GM23338 (cell line): ENCODE measurements around the gene CALHM5. TPM values are rescaled to one million over a fixed set of nuclear protein-coding genes. Genes with fewer than 3 reads are reported as not detected.

Experiments used
- ATAC-seq: fragments of 200-7000 bp; cut with Tn5 transposase; 3 replicates; pipeline ENCODE4 v1.9.1; 2020
- DNase-seq: peaks from one replicate; pipeline ENCODE4 v3.0.0-alpha.2; 2015; ENCODE audit warnings: low spot score
- H2AFZ ChIP-seq: fragments of 200-600 bp; sonication (generic); 2 replicates; pipeline ENCODE4 v1.8.0; 2016; ENCODE audit warnings: antibody characterized with exemption, mild to moderate bottlenecking, moderate library complexity
- H3F3A ChIP-seq: fragments of 200-600 bp; sonication (generic); replicated peaks from 2 replicates; pipeline ENCODE4 v1.8.0; 2017; ENCODE audit warnings: antibody characterized with exemption, mixed run types, low read depth
- H3K27ac ChIP-seq: fragments of 200-600 bp; sonication (generic); 2 replicates; pipeline ENCODE4 v1.6.1; 2016; ENCODE audit warnings: low read depth
- H3K27me3 ChIP-seq: fragments of 200-600 bp; sonication (generic); 2 replicates; pipeline ENCODE4 v1.8.0; 2016; ENCODE audit warnings: mild to moderate bottlenecking, mixed run types, moderate library complexity; ENCODE audit not compliant: insufficient read depth
- H3K36me3 ChIP-seq: fragments of 200-600 bp; sonication (generic); 2 replicates; pipeline ENCODE4 v1.8.0; 2016; ENCODE audit warnings: mild to moderate bottlenecking; ENCODE audit not compliant: insufficient read depth
- H3K4me1 ChIP-seq: fragments of 200-600 bp; sonication (generic); 2 replicates; pipeline ENCODE4 v1.8.0; 2016; ENCODE audit warnings: mild to moderate bottlenecking, moderate library complexity; ENCODE audit not compliant: insufficient read depth
- H3K4me2 ChIP-seq: fragments of 200-600 bp; sonication (generic); 2 replicates; pipeline ENCODE4 v1.7.1; 2017; ENCODE audit warnings: mixed run types
- H3K4me3 ChIP-seq: fragments of 200-600 bp; sonication (generic); 2 replicates; pipeline ENCODE4 v1.6.1; 2016; ENCODE audit warnings: mixed run types
- H3K79me2 ChIP-seq: fragments of 200-600 bp; sonication (generic); replicated peaks from 2 replicates; pipeline ENCODE4 v1.8.0; 2017; ENCODE audit warnings: mild to moderate bottlenecking; ENCODE audit not compliant: insufficient read depth
- H3K9me2 ChIP-seq: fragments of 200-600 bp; sonication (generic); 2 replicates; pipeline ENCODE4 v1.8.0; 2017; ENCODE audit not compliant: insufficient read depth
- H4K20me1 ChIP-seq: fragments of 200-600 bp; sonication (generic); replicated peaks from 2 replicates; pipeline ENCODE4 v1.8.0; 2017; ENCODE audit warnings: mild to moderate bottlenecking; ENCODE audit not compliant: insufficient read depth
- H3K27ac Mint-ChIP-seq: 2 replicates; pipeline ENCODE4 v1.8.0; 2020; ENCODE audit warnings: inconsistent platforms, mild to moderate bottlenecking, moderate library complexity, mixed read lengths
- H3K27me3 Mint-ChIP-seq: 3 replicates; pipeline ENCODE4 v1.8.0; 2022; ENCODE audit warnings: low read depth, mild to moderate bottlenecking, moderate library complexity, mixed read lengths, inconsistent platforms; ENCODE audit not compliant: insufficient read depth, poor library complexity
- H3K36me3 Mint-ChIP-seq: 3 replicates; pipeline ENCODE4 v1.8.0; 2021; ENCODE audit warnings: low read depth, mild to moderate bottlenecking, inconsistent platforms, moderate library complexity, mixed read lengths
- H3K4me1 Mint-ChIP-seq: 3 replicates; pipeline ENCODE4 v1.8.0; 2020; ENCODE audit warnings: mild to moderate bottlenecking, inconsistent platforms, mixed read lengths
- H3K4me3 Mint-ChIP-seq: 3 replicates; pipeline ENCODE4 v1.8.0; 2021; ENCODE audit warnings: moderate library complexity, mild to moderate bottlenecking, inconsistent platforms, mixed read lengths
- H3K9me3 Mint-ChIP-seq: 3 replicates; pipeline ENCODE4 v1.8.0; 2020; ENCODE audit warnings: moderate library complexity, mild to moderate bottlenecking, inconsistent platforms, mixed read lengths
- CREB1 ChIP-seq: fragments of 250-450 bp; sonication (Bioruptor Pico); IDR thresholded peaks from 2 replicates; pipeline ENCODE4 v1.5.0; 2020; ENCODE audit warnings: low read depth, mild to moderate bottlenecking, moderate library complexity
- EZH2phosphoT487 ChIP-seq: fragments of 200-600 bp; sonication (generic); IDR thresholded peaks from one replicate; pipeline ENCODE4 v1.8.1; 2018; ENCODE audit warnings: antibody characterized with exemption; ENCODE audit not compliant: unreplicated experiment
- POLR2AphosphoS5 ChIP-seq: IDR thresholded peaks from 2 replicates; pipeline ENCODE4 v1.6.1; 2016; ENCODE audit warnings: antibody characterized with exemption, low read depth
- STAT1 ChIP-seq: IDR thresholded peaks from one replicate; pipeline ENCODE4 v1.6.1; 2016; ENCODE audit warnings: antibody characterized with exemption; ENCODE audit not compliant: unreplicated experiment
- ZNF114 ChIP-seq: fragments of 250-450 bp; sonication (Bioruptor Pico); IDR thresholded peaks from 2 replicates; pipeline ENCODE4 v1.5.0; 2020; ENCODE audit warnings: mild to moderate bottlenecking, moderate library complexity
- ZNF331 ChIP-seq: fragments of 250-450 bp; sonication (Bioruptor Pico); IDR thresholded peaks from 2 replicates; pipeline ENCODE4 v1.5.0; 2020; ENCODE audit warnings: low read depth, mild to moderate bottlenecking, moderate library complexity
- polyA plus RNA-seq: library from polyadenylated mRNA; unstranded; fragments of >200 nt; fragmentation: Nextera tagmentation; extraction: Ambion mirVana; gene quantifications from 2 replicates; pipeline ENCODE4 v1.2.1, GENCODE V29; 2016
- total RNA-seq: library from RNA; depleted of rRNA; stranded (reverse); fragments of >200 nt; shearing (Covaris generic); gene quantifications from 2 replicates; pipeline ENCODE4 v1.2.3, GENCODE V29; 2014
- TF ChIP-seq, protein P1 (sequence below), 2 experiments: fragments of 200-600 bp in 1 of 2; sonication (generic) in 1 of 2; conservative IDR thresholded peaks; 2 replicates each; pipeline versions ENCODE4 v1.5.1 to v1.6.1; 2016 to 2017; ENCODE audit warnings: antibody characterized with exemption in 2 of 2, low read depth in 2 of 2, mild to moderate bottlenecking in 2 of 2, moderate library complexity in 1 of 2
- TF ChIP-seq, protein P2 (sequence below): IDR thresholded peaks from 2 replicates; pipeline ENCODE4 v1.6.1; 2016; ENCODE audit warnings: antibody characterized with exemption
- TF ChIP-seq, protein P3 (sequence below): fragments of 250-450 bp; sonication (Bioruptor Pico); IDR thresholded peaks from 2 replicates; pipeline ENCODE4 v1.5.0; 2020; ENCODE audit warnings: mild to moderate bottlenecking, moderate library complexity
- TF ChIP-seq, protein P4 (sequence below): IDR thresholded peaks from one replicate; pipeline ENCODE4 v1.6.1; 2018; ENCODE audit warnings: antibody characterized with exemption; ENCODE audit not compliant: unreplicated experiment

Gene CALHM5
- total and polyA plus RNA-seq, 2 experiments from 2014 or later: 0.02 to 0.10 TPM

DNA sequence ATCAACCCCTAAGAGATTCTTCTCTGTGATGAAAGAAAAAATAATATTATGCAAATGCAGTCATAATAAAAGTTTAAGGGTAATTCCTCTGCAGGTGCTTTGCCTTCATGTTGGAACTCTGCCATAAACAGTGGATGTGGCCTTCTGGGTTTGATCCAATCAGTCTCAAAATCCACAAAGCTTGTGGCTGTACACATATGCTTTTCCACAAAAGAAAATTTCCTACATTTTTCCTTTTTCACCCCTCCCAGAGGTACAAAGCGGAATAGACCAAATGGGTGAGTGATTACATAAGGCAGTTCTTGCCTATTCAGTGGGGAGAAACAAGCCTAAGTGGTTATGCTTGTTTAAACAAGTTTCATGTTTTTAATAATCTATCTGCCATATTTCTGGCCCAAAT lies 16.7 kb downstream of the CALHM5 start:
- Mint-ChIP-seq H3K27ac (no peak overlapping the region), H3K36me3 (no peaks in the 10 kb centered on the region), H3K4me3 (no peak overlapping the region), H3K27me3 (no peaks in the 10 kb centered on the region), H3K9me3 (no peaks in the 10 kb centered on the region), H3K4me1 (peaks cover 50% of the 10 kb centered on the region)
- Histone ChIP-seq H3K27ac (no peak overlapping the region), H3K27me3 (no peaks in the 10 kb centered on the region), H3K9me2 (no peaks in the 10 kb centered on the region), H4K20me1 (no peaks in the 10 kb centered on the region), H3K4me1 (peaks cover 48% of the 10 kb centered on the region), H3K36me3 (no peaks in the 10 kb centered on the region), H2AFZ (no peak overlapping the region), H3K79me2 (no peaks in the 10 kb centered on the region), H3K4me2 (no peak overlapping the region), H3F3A (no peaks in the 10 kb centered on the region), H3K4me3 (no peak overlapping the region)
- DNase-seq: no peak
- TF ChIP-seq, protein P1, sequence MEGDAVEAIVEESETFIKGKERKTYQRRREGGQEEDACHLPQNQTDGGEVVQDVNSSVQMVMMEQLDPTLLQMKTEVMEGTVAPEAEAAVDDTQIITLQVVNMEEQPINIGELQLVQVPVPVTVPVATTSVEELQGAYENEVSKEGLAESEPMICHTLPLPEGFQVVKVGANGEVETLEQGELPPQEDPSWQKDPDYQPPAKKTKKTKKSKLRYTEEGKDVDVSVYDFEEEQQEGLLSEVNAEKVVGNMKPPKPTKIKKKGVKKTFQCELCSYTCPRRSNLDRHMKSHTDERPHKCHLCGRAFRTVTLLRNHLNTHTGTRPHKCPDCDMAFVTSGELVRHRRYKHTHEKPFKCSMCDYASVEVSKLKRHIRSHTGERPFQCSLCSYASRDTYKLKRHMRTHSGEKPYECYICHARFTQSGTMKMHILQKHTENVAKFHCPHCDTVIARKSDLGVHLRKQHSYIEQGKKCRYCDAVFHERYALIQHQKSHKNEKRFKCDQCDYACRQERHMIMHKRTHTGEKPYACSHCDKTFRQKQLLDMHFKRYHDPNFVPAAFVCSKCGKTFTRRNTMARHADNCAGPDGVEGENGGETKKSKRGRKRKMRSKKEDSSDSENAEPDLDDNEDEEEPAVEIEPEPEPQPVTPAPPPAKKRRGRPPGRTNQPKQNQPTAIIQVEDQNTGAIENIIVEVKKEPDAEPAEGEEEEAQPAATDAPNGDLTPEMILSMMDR (conservative IDR thresholded peaks at IDR 0.05; ENCODE audit: low read depth in 2 of 2): no peak
- TF ChIP-seq POLR2AphosphoS5 (no peak), ZNF331 (CRISPR knock-in tag) (no peak), EZH2phosphoT487 (no peak), ZNF114 (CRISPR knock-in tag) (no peak), STAT1 (no peak), CREB1 (no peak)
- TF ChIP-seq, protein P2, sequence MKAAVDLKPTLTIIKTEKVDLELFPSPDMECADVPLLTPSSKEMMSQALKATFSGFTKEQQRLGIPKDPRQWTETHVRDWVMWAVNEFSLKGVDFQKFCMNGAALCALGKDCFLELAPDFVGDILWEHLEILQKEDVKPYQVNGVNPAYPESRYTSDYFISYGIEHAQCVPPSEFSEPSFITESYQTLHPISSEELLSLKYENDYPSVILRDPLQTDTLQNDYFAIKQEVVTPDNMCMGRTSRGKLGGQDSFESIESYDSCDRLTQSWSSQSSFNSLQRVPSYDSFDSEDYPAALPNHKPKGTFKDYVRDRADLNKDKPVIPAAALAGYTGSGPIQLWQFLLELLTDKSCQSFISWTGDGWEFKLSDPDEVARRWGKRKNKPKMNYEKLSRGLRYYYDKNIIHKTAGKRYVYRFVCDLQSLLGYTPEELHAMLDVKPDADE: no peak
- TF ChIP-seq, protein P3, sequence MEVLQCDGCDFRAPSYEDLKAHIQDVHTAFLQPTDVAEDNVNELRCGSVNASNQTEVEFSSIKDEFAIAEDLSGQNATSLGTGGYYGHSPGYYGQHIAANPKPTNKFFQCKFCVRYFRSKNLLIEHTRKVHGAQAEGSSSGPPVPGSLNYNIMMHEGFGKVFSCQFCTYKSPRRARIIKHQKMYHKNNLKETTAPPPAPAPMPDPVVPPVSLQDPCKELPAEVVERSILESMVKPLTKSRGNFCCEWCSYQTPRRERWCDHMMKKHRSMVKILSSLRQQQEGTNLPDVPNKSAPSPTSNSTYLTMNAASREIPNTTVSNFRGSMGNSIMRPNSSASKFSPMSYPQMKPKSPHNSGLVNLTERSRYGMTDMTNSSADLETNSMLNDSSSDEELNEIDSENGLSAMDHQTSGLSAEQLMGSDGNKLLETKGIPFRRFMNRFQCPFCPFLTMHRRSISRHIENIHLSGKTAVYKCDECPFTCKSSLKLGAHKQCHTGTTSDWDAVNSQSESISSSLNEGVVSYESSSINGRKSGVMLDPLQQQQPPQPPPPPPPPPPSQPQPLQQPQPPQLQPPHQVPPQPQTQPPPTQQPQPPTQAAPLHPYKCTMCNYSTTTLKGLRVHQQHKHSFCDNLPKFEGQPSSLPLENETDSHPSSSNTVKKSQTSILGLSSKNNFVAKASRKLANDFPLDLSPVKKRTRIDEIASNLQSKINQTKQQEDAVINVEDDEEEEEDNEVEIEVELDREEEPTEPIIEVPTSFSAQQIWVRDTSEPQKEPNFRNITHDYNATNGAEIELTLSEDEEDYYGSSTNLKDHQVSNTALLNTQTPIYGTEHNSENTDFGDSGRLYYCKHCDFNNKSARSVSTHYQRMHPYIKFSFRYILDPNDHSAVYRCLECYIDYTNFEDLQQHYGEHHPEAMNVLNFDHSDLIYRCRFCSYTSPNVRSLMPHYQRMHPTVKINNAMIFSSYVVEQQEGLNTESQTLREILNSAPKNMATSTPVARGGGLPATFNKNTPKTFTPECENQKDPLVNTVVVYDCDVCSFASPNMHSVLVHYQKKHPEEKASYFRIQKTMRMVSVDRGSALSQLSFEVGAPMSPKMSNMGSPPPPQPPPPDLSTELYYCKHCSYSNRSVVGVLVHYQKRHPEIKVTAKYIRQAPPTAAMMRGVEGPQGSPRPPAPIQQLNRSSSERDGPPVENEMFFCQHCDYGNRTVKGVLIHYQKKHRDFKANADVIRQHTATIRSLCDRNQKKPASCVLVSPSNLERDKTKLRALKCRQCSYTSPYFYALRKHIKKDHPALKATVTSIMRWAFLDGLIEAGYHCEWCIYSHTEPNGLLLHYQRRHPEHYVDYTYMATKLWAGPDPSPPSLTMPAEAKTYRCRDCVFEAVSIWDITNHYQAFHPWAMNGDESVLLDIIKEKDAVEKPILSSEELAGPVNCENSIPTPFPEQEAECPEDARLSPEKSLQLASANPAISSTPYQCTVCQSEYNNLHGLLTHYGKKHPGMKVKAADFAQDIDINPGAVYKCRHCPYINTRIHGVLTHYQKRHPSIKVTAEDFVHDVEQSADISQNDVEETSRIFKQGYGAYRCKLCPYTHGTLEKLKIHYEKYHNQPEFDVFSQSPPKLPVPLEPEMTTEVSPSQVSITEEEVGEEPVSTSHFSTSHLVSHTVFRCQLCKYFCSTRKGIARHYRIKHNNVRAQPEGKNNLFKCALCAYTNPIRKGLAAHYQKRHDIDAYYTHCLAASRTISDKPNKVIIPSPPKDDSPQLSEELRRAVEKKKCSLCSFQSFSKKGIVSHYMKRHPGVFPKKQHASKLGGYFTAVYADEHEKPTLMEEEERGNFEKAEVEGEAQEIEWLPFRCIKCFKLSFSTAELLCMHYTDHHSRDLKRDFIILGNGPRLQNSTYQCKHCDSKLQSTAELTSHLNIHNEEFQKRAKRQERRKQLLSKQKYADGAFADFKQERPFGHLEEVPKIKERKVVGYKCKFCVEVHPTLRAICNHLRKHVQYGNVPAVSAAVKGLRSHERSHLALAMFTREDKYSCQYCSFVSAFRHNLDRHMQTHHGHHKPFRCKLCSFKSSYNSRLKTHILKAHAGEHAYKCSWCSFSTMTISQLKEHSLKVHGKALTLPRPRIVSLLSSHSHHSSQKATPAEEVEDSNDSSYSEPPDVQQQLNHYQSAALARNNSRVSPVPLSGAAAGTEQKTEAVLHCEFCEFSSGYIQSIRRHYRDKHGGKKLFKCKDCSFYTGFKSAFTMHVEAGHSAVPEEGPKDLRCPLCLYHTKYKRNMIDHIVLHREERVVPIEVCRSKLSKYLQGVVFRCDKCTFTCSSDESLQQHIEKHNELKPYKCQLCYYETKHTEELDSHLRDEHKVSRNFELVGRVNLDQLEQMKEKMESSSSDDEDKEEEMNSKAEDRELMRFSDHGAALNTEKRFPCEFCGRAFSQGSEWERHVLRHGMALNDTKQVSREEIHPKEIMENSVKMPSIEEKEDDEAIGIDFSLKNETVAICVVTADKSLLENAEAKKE (CRISPR knock-in tag): no peak
- TF ChIP-seq, protein P4, sequence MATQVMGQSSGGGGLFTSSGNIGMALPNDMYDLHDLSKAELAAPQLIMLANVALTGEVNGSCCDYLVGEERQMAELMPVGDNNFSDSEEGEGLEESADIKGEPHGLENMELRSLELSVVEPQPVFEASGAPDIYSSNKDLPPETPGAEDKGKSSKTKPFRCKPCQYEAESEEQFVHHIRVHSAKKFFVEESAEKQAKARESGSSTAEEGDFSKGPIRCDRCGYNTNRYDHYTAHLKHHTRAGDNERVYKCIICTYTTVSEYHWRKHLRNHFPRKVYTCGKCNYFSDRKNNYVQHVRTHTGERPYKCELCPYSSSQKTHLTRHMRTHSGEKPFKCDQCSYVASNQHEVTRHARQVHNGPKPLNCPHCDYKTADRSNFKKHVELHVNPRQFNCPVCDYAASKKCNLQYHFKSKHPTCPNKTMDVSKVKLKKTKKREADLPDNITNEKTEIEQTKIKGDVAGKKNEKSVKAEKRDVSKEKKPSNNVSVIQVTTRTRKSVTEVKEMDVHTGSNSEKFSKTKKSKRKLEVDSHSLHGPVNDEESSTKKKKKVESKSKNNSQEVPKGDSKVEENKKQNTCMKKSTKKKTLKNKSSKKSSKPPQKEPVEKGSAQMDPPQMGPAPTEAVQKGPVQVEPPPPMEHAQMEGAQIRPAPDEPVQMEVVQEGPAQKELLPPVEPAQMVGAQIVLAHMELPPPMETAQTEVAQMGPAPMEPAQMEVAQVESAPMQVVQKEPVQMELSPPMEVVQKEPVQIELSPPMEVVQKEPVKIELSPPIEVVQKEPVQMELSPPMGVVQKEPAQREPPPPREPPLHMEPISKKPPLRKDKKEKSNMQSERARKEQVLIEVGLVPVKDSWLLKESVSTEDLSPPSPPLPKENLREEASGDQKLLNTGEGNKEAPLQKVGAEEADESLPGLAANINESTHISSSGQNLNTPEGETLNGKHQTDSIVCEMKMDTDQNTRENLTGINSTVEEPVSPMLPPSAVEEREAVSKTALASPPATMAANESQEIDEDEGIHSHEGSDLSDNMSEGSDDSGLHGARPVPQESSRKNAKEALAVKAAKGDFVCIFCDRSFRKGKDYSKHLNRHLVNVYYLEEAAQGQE: no peak
- no peak for ATAC-seq
